Stomach (tissue), 4 donors: ENCODE results near the gene COL25A1.

Experiments used
- CTCF ChIP-seq, 7 experiments: fragments of 450-650 bp in 4 of 7; fragments of 200-600 bp in 3 of 7; sonication (generic) in 3 of 7; IDR thresholded peaks; one replicate each; pipeline ENCODE4 v1.5.1; 2016 to 2019; ENCODE audit warnings: antibody characterized with exemption in 7 of 7, control low read depth in 2 of 7, mild to moderate bottlenecking in 1 of 7
- EP300 ChIP-seq: sonication (generic); formaldehyde crosslinking; IDR thresholded peaks from one replicate; pipeline ENCODE4 v1.6.1; 2017; ENCODE audit warnings: antibody characterized with exemption
- POLR2A ChIP-seq, 4 donors: fragments of 450-650 bp; IDR thresholded peaks; one replicate each; pipeline ENCODE4 v1.6.1; 2016; ENCODE audit warnings: antibody characterized with exemption in 4 of 4, control low read depth in 2 of 4, mild to moderate bottlenecking in 1 of 4, moderate library complexity in 1 of 4
- POLR2AphosphoS5 ChIP-seq, 3 donors: sonication (generic); formaldehyde crosslinking; IDR thresholded peaks; one replicate each; pipeline ENCODE4 v1.6.1; 2016; ENCODE audit warnings: antibody characterized with exemption in 3 of 3

- no peak for TF ChIP-seq POLR2A (IDR thresholded peaks at IDR 0.05)
- TF ChIP-seq CTCF (IDR thresholded peaks at IDR 0.05): no peak
- TF ChIP-seq EP300: no peak
- TF ChIP-seq POLR2AphosphoS5 (IDR thresholded peaks at IDR 0.05): no peak
These were observed 331.0 kb downstream of the COL25A1 start for GRCh38 chr4:108971473-108971872.
